Stimulated activated CD4-positive, alpha-beta T cell treated with anti-CD3 and anti-CD28 coated beads, Interleukin-4, amount 100 ng/mL, for 24 hours (primary cell): Measurements from ENCODE around the gene PTPN21.

Experiments used
- DNase-seq: peaks from one replicate; pipeline ENCODE4 v3.0.0-alpha.2; 2020

Gene PTPN21

DNA sequence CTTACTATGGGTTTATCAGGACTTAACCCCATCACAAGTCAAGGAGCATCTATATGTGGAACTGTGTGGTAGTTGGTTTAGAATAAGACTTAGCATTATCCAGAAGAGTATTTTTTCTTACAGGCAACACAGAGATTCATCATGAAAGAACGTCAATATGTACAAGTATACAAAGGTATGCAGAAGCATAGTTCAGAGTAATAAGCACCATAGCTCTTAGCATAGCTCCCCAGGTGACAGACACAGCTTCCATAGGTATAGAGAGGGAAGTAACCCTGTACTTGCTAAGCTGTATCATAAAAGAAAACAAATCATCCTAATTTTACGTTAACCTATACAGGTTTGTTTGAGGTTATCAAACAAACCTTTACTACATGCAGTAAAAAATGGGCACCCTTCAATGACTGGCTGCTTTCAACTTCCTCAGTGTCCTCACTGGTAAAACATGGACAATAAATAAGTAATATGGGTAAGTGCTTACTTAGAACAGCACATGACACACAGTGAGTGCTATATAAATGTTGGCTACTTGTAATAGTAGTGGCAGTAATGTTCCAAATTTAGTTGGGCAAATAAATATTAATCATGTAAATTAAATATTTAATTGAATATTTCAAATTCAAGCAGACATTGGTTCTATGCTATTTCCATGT is 50.9 kb downstream of the PTPN21 start:
- no peak for DNase-seq

DNA sequence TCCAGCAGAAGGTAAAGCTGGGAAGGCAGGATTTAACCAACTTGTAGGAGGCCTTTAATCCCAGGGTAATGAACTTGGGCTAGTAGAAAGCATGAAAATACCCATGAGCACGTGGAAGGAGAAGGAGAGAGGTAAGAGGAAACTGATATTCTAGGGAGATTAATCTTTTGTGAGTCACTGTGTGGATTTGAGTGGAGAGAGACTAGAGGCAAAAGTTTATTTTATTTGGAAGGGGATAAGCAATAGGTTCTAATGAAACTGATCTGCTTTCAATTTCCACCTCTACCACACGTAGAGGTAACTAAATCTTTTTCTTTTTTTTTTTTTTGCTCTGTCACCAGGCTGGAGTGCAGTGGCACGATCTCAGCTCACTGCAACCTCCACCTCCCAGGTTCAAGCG is 52.1 kb downstream of the PTPN21 start:
- DNase-seq, result no peak

DNA sequence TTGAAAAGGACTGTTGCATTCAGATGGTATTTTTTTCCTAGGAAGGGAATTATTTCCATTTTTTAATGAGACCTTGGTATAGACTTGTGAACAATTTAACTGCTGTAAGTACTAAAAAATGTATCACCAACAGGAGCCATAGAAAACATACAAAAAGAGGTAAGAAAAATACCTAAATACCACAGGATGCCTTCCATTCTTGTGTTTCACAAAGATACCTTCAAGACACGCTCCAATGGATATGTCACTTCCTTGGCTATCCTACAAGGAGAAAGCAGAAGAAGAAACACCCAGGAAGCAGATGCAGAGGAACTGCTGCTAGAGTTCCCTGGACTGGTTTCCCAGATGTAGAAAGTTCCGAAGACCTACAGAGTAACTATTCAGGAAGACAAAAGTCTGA is 54.2 kb downstream of the PTPN21 start:
- DNase-seq, result no peak

DNA sequence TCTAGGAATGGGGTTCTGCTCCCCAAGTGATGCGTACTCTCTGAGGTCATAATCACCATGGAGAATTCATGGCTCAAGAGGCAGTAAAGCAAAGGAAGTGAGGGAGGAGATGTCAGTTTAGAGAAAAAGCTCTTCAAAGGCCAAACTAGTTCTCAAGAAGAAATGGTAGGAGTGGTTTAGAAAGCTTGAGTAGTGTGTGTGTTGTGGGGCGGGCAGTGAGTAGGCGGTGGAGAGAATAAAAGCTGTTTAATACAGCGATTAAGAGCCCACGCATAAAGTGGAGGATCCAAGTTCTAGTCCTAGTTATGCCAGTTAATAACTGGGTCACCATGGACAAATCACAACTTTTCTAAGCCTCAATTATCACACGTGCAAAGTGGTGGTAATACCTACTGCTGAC is 55.6 kb downstream of the PTPN21 start:
- no peak for DNase-seq

DNA sequence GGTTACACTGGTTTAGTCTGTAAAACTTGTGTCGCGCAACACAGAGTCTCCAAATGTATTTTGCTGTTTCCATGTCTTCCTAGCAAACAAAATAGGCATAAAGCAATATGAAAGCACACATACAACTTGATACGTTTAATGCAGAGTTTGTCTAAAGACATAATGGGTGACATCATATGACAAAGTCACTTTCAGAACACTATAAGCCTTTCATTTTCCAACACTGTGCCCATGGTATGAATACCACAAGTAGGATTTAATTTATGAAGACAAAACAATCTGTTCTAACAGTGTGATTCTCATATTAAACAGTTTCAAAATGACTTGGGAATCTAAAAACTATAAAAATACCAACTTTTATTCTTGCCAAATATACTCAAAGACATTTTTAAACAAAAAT is 58.4 kb downstream of the PTPN21 start:
- DNase-seq, result no peak

DNA sequence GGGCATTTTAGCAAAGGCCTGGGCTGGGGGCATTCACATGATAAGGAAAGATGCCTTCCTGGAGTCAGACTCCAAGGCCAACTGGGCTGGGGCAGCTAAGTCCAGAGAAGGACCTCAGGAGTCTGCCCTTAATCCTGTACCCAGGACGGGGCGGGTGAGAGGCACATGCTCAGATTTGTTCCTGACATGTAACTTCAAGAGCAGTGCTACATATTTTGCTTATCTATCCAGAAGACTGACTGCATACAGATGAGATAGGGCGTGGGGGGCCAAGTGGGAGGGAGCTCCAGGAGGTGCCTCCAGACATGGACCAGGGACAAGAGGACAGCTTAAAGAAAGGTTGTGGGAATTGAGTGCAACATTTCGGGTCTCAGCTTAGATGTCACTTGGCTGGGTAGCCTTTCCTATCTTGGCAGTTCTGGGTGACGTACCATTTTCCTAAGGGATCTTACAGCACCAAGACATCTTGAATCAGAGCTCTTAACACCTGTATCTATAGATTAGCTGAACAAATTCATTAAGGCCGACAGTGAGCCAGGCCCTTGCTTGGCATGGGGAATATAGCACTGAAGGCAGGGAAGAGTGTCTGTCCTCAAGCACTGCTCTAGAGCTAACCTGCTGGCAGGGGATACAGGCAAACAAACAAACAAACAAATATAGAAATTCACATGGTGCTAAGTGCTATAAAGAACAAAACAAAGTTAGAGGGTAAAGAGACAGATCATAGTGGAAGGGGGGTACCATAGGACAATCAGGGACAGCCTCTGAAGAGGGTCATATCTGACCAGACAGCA is 61.2 kb downstream of the PTPN21 start:
- DNase-seq, result no peak

DNA sequence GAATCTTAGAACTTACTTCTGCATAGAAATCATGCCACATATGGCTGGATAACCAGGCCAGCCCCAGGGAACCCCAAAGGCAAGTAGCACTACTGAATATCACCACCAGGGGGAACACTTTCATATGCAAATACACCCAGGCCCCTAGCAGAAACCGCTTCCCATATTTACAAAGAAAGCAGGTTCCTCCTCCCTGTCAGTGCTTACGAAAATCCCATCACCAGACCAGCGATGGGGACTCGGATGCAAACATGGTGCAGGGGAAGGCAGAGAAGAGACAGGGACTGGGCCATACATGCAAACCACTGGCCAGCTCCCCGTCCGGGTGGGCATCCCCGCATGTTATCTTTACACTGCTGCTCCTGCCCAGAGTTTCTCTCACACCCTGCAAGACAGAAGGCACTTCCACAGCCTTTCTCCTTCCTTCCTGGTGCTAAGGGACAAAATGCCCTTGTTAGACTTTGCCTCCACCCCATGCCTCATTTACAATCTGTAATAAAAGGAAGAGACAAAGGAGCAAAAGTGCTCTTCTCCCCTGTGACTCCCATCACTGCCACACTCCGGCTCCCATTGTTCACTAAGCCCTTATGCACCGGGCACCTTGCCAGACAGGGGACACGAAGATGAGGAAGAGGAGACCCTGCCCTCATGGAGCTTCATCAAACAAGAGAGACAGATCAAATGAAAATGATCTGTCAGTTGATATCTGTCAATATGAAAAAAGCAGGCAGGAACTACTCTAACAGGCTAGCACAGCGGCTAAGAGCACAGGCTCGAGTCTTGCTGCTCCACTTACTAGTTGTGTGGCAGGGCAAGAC is 62.3 kb downstream of the PTPN21 start:
- peak; percentile 73 for DNase-seq

DNA sequence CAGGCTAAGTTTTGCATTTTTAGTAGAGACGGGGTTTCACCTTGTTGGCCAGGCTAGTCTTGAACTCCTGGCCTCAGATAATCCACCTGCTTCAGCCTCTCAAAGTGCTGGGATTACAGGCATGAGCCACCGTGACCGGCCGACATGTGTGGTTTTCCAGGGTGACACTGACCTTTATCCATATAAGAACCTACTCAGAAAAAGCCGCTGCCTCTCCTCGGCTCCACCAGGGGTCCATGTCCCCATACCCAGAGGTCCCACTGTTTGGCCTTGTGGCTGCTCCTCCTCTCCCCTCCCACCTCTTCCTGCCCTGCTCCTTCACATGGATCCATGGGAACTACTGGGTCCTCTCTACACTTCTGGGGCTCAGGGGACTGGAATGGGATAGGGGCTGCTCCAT is 64.6 kb downstream of the PTPN21 start:
- no peak for DNase-seq

DNA sequence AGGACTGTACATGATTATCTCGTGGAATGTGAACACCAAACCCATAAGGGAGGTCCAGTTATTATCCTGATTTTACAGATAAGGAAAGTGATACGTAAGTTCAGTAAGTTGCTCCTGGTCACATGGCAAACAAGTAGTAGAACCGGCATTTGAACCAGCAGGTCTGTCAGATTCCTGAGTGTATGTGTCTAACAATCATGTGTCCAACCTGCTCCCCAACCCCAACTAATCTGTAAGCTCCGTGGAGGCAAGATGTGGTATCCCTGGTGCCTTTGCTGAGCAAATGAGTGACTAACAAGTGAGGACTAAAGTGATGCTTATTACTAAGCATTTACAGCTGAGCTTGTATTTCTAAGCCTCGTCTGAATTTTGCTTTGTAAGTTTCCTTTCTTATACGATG is 65.9 kb downstream of the PTPN21 start:
- DNase-seq, result no peak

DNA sequence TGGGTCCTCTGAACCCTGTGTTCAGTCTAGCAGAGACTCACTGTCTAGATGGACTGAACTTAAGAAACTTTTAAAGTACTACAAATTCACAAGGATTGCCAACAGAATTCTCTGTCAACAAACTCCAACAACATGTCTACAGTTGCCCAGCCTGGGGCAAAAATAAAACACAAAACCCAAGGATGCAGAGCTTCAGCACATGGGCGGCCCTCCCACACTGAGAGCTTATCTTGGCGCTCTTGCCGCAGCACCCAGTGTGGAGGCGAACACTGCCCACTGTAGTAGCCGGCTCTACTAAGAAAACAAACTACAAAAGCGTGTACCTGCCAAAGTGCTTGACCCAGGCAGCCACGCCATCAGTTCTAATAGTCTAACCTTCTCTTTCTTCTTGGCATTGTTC is 66.7 kb downstream of the PTPN21 start:
- DNase-seq, result no peak

DNA sequence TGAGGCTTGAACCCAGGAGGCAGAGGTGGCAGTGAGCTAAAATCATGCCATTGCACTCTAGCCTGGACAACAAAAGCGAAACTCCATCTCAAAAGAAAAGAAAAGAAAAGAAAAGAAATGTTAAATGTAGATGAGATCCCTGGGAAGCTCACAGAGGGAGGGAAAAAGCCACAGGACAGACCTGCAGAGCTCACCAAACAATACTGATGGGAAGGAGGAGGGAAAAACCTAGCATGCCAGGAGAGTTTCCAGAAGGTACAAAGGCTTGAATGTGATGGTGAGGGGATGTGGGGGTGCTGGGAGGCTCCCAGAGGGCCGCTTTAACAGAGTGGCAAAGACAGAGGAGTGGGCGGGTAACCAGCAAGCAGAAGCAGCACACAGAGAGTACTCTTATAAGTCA is 72.3 kb downstream of the PTPN21 start:
- no peak for DNase-seq

DNA sequence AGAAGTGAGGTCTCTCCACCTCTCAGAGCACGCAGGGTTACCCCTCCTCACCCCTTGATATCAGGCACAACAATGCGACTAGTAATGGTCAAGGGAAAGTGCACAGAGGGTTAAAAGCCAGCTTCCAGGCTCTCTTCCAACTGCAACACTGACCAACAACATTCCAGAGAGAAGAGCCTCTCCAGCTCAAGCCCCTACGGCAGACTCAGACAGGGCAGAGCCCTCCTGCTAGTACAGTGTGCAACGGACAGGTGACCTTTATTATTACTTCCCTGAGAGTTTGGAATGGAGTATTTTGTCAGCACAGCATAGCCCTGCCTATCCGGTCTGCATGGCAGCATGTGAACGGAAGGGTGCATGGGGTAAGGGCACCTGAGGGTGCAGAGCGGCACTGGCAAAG is 73.0 kb downstream of the PTPN21 start:
- no peak for DNase-seq

DNA sequence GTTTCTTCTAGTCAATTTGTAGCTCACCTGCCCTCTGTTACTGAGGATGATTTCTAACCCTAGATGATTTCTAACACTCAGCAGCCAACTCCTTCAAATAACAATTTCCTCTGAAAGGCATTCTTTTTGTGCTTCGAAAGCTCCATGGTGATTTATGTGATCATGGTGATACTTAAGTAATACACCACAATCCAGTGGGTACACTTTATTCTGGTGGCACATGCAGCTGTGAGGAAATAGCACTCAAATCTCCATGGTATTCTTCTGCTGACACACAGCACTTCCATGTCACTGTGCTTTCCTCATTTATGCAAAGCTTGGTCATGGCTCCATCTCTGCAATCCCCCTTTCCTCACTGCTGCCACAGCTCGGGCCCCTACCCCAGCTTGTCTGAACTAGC is 73.7 kb downstream of the PTPN21 start:
- no peak for DNase-seq

DNA sequence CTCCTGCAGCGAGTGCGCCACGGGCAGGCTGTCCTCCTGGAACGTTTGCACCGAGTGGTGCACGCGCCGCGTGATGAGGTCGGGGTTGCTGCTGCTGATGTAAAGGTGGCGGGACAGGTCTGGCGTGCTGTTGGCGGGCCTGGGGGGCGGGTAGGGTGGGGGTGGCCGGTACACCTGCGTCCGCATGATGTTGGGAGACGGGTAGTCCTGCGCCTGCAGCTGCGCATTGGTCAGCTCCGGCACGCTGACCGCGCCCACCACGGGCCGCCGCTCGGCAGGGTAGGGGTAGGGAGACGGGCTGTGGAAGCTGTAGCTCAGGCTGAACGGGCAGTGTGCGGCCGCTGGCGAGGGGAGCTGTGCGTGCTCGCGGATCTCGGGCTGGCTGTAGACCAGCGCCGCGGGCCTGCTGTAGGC is 75.2 kb downstream of the PTPN21 start:
- no peak for DNase-seq

DNA sequence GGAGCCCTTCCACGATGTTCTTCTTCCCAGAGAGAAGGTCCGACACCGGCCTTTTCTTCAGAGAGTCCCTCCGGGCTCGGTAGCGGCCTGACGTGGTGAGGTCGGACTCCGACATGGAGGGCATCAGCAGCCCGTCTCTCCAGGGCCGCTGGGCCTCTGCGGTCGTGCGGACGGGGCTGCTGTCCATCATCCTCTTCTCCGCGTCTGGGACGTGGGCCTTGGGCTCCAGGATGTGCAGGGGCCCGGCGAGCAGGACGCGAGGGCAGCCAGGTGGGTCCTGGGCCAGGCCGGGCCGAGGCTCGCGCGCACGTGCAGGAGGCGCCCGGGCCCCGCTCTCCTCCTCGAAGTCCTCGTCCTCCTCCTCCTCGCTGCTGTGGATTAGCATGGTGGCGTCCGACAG is 75.9 kb downstream of the PTPN21 start:
- DNase-seq, result no peak

DNA sequence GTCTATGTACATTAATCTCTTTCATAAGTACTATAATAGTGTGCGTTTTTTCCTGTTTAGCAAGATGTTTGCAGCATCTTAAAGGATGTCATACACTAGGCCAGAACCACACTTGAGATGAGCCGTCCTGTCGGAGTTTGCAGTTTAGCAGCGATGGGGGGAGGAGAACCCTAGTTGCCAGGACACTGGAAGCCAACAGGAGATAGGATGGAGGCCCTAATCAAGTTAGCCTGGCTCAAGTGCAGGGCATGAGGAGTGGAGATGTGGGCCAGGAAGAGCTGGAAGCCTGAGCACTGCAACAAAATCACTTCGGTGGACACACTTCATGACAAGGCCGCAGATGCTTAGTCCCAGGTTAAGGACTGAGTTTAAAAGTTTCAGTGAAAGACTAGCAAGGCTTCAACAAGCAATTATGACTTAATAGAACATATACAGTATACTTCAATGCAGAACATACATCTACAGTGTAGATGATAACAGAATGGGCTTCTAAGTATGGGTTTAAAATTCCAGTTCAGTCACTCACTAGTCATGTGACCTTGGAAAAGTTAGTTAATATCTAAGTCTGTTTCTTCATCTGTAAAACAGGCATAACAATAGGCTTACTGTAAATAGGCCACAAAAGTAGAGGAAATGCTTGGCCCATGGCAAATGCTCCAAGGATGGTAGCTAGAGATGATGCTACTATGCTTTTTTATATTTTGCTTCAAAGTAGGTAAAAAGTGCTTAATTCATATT is 77.1 kb downstream of the PTPN21 start:
- no peak for DNase-seq

DNA sequence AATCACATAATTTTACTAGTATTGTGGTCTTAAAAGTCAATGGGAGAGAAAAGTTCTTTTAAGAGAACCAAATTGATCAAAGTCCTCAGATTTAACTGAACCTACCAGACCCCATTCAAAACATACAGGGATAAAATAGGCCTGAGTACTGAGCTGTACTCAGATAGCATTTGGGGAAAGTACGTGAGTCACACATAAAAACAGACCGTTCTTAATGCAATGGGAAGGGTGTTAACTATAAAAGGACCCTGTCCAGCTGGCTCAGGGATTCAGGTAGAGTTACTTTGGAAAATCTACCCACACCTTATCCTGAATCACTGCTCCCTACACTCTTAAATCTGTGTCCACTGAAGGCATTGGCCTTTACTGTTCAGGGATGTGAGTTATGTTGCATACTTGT is 78.0 kb downstream of the PTPN21 start:
- no peak for DNase-seq

DNA sequence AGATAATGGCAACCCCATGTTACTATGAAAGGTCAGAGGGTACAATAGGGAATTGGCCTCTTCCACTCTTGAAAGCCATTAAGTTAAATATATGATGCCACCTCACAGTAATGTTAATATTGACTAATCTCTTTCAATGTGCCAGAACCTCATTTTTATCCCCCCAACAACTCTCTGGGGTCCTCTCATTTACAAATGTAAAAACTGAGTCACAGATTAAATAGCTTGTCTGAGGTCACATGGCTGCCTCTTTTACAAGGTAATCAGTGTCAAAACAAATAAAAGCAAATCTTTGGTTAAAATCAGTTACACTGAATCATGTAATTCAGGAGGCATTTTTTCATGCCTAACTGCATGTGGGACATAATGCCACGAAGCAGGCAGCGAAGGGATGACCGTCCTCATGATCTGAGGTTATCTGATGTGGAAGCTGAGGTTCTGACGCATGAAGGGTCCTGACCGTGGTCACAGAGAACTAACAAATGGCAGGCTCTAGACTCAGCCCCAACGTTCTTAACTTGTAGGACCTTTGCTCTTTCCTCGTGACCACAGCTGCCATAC is 78.5 kb downstream of the PTPN21 start:
- DNase-seq, result no peak

DNA sequence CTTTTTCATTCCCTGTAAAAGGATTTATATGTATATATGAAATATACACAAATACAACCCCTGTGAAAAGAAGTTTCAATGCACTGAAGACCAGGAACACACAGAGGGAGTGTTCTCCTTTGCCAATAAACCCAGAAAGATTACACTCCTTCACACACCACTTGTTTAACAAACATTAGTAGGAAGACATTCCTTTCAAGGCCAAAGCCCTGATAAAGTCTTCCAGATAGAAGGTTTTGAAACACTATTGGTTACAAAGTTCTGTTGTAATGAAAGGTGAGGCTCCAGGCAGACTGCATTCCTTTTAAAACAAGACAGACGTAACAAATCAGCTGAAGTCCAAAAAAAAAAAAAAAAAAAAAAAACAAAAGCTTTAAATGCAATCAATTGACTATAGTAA is 81.0 kb downstream of the PTPN21 start:
- DNase-seq, result no peak

DNA sequence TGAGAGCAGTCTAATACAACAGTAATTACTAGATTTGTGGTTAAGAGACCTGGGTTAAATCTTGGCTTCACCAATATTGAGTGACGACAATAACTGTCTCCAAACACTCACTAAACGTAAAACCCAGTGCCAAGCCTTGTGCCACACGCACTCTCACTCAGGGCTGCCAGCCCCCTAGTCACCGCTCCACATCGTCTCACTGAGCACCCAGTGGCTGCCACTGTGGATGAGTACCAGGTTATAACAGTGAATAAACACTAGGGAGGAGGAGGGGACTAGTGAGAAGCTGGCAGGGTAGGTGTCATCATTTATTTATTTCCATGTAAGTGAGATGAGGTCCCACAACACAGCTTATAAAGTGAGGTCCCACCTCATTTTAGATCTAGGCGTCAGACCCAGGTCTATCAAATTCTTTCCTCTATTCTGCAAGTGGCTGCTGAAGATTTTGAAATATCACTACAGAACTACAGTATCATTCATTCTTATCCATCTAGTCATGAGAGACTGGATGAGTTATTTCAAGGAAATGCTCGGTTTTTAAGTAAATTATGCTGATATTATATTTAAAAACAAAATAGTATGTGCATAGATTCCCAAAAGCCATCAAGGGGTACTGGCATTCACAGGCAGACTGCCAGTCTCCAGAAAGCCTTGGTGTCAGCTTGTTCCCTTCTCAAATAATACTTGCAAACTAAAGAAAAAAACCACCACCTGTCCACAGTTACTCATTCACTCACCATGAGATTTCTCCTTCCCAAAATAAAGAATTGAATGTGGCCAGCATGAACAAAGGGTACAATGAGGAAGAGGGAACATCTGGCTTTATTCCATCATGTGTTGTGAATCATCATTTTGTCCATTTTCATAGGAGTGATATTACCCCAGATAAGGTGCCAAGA is 84.0 kb downstream of the PTPN21 start:
- no peak for DNase-seq

DNA sequence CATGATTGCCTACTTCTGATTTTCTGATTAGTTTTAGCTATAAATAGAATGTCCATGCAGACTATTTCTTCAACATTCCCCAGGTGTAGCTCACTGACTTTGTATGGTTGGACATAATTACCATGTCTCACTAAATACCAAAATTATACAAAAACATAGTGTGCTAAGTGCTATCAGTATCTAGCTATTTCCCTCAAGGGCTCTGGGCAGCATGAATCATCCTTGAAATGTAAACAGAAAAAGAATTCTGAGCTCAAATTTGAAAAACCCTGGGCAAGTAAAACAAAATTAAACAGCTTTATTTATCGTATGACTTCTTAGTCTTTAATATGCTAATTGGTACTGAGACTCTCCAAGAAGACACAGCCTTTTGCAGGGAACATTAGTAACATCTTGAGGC is 86.4 kb downstream of the PTPN21 start:
- DNase-seq, result no peak

DNA sequence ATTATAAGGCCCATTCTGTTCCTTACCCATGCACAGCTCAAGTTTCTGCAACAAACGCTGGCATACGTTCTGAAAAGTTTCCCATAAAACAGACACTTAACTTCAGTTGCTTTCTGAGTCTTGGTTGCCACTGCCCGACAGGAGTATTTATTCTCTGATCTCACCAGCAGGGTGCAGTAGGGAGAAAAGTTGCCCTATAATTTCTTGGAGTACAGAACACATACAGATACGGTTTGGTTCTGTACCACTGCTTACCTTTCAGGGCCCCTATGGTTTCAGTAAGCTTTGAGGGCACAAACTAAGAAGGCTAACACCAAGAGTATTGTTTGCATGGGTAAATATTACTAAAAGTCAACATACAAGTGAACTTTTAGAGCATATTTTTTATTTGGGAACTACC is 91.5 kb downstream of the PTPN21 start:
- DNase-seq, result no peak
